NCI-H2081 (cell line): Measurements from ENCODE around the gene ACSL5.

ENCODE experiments used
- DNase-seq, 2 experiments: peaks; one replicate each; lab custom pipeline; 2025; lab: John Stamatoyannopoulos, UW

ACSL5 gene

GRCh38 chr10:112373912-112374338, at the start of gene ACSL5:
Gene ACSL5 (plus strand): TSS chr10:112374116. CDS start chr10:112394947, 20,831 bp downstream.
- DNase-seq = no peak

GRCh38 chr10:112327678-112328077, 46.2 kb upstream of the ACSL5 start:
- no peak for DNase-seq

GRCh38 chr10:112330162-112330561, 43.8 kb upstream of the ACSL5 start:
- DNase-seq = no peak

- DNase-seq = no peak
These were observed 43.2 kb upstream of the ACSL5 start for GRCh38 chr10:112330607-112331160.

GRCh38 chr10:112332022-112332421, 41.9 kb upstream of the ACSL5 start:
- DNase-seq = no peak

- DNase-seq = peak in 1 of 2 experiments; percentile 52
These were observed 41.2 kb upstream of the ACSL5 start for GRCh38 chr10:112332509-112333228.

GRCh38 chr10:112333452-112333851, 40.5 kb upstream of the ACSL5 start:
- DNase-seq = no peak

- DNase-seq = no peak
These were observed 38.6 kb upstream of the ACSL5 start for GRCh38 chr10:112335111-112335867.

- no peak for DNase-seq
These were observed 38.0 kb upstream of the ACSL5 start for GRCh38 chr10:112335868-112336265.

GRCh38 chr10:112336556-112337201, 37.2 kb upstream of the ACSL5 start:
- no peak for DNase-seq

- no peak for DNase-seq
These were observed 35.0 kb upstream of the ACSL5 start for GRCh38 chr10:112338957-112339356.

- DNase-seq = no peak
These were observed 33.3 kb upstream of the ACSL5 start for GRCh38 chr10:112340601-112341000.

- DNase-seq = no peak
These were observed 30.7 kb upstream of the ACSL5 start for GRCh38 chr10:112343056-112343806.

GRCh38 chr10:112344261-112344660, 29.7 kb upstream of the ACSL5 start:
- DNase-seq = no peak

- no peak for DNase-seq
These were observed 28.7 kb upstream of the ACSL5 start for GRCh38 chr10:112345202-112345601.

- DNase-seq = no peak
These were observed 28.2 kb upstream of the ACSL5 start for GRCh38 chr10:112345743-112346142.

GRCh38 chr10:112346774-112347173, 27.1 kb upstream of the ACSL5 start:
- no peak for DNase-seq

GRCh38 chr10:112347709-112348671, 25.9 kb upstream of the ACSL5 start:
- DNase-seq = no peak

GRCh38 chr10:112348759-112349158, 25.2 kb upstream of the ACSL5 start:
- DNase-seq = no peak

- DNase-seq = no peak
These were observed 24.3 kb upstream of the ACSL5 start for GRCh38 chr10:112349521-112350085.
